A673 (cell line): Measurements from ENCODE around the gene ZNF672.

Experiments
- EZH2 ChIP-seq: fragments of 200-600 bp; sonication (generic); IDR thresholded peaks from 2 replicates; pipeline ENCODE4 v1.6.1; 2017; ENCODE audit warnings: borderline replicate concordance, low read depth, mild to moderate bottlenecking, mixed read lengths, antibody characterized with exemption, low read length; ENCODE audit not compliant: poor library complexity, severe bottlenecking
- TF ChIP-seq, protein P1 (sequence below): fragments of 300-800, 200-600 bp; sonication (generic); conservative IDR thresholded peaks from 2 replicates; pipeline ENCODE4 v1.5.1; 2017; ENCODE audit warnings: low read depth, mild to moderate bottlenecking, antibody characterized with exemption, low read length, moderate library complexity, mixed read lengths

DNA sequence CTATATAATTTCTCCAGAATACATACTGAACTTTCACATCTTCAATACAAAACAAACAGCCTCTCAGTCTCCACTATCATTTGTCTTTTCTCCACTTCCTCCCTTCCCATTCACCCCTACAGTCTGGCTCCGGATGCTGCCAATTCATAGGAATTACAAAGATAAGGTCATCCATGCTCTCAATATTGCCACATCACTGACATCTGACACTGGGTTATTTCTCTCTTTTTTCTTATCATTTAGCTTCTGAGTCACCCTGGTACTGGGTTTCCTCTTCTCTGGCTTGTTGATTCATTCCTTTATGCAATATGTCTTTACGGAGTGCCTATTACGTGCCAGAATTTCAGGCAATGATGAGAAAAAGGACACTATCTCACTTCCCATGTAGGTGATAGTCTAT, 9.2 kb upstream of the ZNF672 start:
- no peak for TF ChIP-seq EZH2
- TF ChIP-seq, protein P1, sequence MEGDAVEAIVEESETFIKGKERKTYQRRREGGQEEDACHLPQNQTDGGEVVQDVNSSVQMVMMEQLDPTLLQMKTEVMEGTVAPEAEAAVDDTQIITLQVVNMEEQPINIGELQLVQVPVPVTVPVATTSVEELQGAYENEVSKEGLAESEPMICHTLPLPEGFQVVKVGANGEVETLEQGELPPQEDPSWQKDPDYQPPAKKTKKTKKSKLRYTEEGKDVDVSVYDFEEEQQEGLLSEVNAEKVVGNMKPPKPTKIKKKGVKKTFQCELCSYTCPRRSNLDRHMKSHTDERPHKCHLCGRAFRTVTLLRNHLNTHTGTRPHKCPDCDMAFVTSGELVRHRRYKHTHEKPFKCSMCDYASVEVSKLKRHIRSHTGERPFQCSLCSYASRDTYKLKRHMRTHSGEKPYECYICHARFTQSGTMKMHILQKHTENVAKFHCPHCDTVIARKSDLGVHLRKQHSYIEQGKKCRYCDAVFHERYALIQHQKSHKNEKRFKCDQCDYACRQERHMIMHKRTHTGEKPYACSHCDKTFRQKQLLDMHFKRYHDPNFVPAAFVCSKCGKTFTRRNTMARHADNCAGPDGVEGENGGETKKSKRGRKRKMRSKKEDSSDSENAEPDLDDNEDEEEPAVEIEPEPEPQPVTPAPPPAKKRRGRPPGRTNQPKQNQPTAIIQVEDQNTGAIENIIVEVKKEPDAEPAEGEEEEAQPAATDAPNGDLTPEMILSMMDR, result no peak
